ENCODE data around the gene SETD2.

DNA sequence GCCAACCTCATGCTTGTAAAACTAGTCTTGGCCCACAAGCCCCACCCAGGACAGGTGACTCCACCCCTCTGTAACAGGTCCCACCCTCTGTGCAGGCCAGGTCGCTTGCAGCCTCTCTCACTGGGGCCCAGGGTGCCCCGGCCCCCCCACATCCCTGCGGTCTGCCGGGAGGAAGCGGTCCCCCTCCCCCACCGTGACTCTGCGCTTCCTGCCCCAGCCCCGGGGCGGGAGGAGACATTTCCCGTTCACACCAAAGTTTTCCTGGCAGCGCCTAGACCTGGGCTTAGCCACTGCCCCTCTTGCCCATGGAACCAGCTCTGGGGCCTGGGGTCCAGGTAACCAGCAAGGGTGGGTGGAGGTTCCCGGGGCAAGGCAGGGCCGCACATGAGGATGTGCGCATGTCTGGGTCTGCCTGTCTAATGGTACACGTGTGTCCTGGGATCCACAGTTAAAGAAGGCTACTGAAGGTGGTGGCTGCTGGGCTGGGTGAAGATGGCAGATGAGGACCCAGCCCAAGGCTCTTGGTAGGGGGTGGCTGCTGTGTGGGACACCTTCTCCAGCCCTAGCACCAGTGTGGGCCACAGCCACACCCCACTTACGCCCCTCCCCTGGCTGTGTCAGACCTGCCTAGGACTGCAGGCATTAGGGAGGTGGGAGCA lies 176.0 kb downstream of the SETD2 start:
- TF ChIP-seq, protein P1, sequence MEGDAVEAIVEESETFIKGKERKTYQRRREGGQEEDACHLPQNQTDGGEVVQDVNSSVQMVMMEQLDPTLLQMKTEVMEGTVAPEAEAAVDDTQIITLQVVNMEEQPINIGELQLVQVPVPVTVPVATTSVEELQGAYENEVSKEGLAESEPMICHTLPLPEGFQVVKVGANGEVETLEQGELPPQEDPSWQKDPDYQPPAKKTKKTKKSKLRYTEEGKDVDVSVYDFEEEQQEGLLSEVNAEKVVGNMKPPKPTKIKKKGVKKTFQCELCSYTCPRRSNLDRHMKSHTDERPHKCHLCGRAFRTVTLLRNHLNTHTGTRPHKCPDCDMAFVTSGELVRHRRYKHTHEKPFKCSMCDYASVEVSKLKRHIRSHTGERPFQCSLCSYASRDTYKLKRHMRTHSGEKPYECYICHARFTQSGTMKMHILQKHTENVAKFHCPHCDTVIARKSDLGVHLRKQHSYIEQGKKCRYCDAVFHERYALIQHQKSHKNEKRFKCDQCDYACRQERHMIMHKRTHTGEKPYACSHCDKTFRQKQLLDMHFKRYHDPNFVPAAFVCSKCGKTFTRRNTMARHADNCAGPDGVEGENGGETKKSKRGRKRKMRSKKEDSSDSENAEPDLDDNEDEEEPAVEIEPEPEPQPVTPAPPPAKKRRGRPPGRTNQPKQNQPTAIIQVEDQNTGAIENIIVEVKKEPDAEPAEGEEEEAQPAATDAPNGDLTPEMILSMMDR (IDR thresholded peaks at IDR 0.05): no peak
- no peak for TF ChIP-seq POLR2A (IDR thresholded peaks at IDR 0.05)

Data from uterus (tissue), 2 donors.